COLO829 (cell line): Measurements from ENCODE around the gene MYO15B.

Experiments
- DNase-seq: peaks from one replicate; pipeline ENCODE4 v3.0.0; 2012; ENCODE audit warnings: low spot score

MYO15B gene

GRCh38 chr17:75558666-75559530 is 28.7 kb upstream of the MYO15B start:
- DNase-seq = no peak

GRCh38 chr17:75559958-75560533 is 27.6 kb upstream of the MYO15B start:
- no peak for DNase-seq

GRCh38 chr17:75561927-75562603 is 25.5 kb upstream of the MYO15B start:
- DNase-seq = no peak

- no peak for DNase-seq
These were observed 24.4 kb upstream of the MYO15B start for GRCh38 chr17:75563063-75563758.

GRCh38 chr17:75564195-75564594 is 23.4 kb upstream of the MYO15B start:
- no peak for DNase-seq

- no peak for DNase-seq
These were observed 22.5 kb upstream of the MYO15B start for GRCh38 chr17:75565066-75565465.

- no peak for DNase-seq
These were observed 22.0 kb upstream of the MYO15B start for GRCh38 chr17:75565618-75566017.

- no peak for DNase-seq
These were observed 21.2 kb upstream of the MYO15B start for GRCh38 chr17:75566416-75566815.

- no peak for DNase-seq
These were observed 20.8 kb upstream of the MYO15B start for GRCh38 chr17:75566834-75567233.

GRCh38 chr17:75568412-75569255 is 19.0 kb upstream of the MYO15B start:
- DNase-seq = no peak

- DNase-seq = no peak
These were observed 17.4 kb upstream of the MYO15B start for GRCh38 chr17:75570034-75570676.

- DNase-seq = no peak
These were observed 16.8 kb upstream of the MYO15B start for GRCh38 chr17:75570772-75571171.

GRCh38 chr17:75571197-75571884 is 16.3 kb upstream of the MYO15B start:
- no peak for DNase-seq

- DNase-seq = no peak
These were observed 15.8 kb upstream of the MYO15B start for GRCh38 chr17:75571885-75572215.

- no peak for DNase-seq
These were observed 14.7 kb upstream of the MYO15B start for GRCh38 chr17:75572713-75573539.

GRCh38 chr17:75573540-75573957 is 14.1 kb upstream of the MYO15B start:
- no peak for DNase-seq

GRCh38 chr17:75573994-75574393 is 13.6 kb upstream of the MYO15B start:
- no peak for DNase-seq

- no peak for DNase-seq
These were observed 13.1 kb upstream of the MYO15B start for GRCh38 chr17:75574404-75575036.

GRCh38 chr17:75575197-75575596 is 12.4 kb upstream of the MYO15B start:
- no peak for DNase-seq
